MM.1S (cell line): ENCODE results near the gene EXOC4.

Experiments
- DNase-seq: peaks from one replicate; pipeline ENCODE4 v3.0.0-alpha.2; 2015
- H2AFZ ChIP-seq: fragments of 300-600 bp; sonication (generic); 2 replicates; pipeline ENCODE4 v1.6.0; 2016; ENCODE audit warnings: antibody characterized with exemption, low read length
- H3F3A ChIP-seq: fragments of 300-600 bp; sonication (generic); 2 replicates; pipeline ENCODE4 v1.6.1; 2016; ENCODE audit warnings: mild to moderate bottlenecking, antibody characterized with exemption, low read length, moderate library complexity, mixed read lengths; ENCODE audit not compliant: insufficient read depth
- H3K27ac ChIP-seq: fragments of 300-600 bp; sonication (generic); 2 replicates; pipeline ENCODE4 v1.5.1; 2016; ENCODE audit warnings: mild to moderate bottlenecking, low read length
- H3K27me3 ChIP-seq: fragments of 300-600 bp; sonication (generic); replicated peaks from 2 replicates; pipeline ENCODE4 v1.6.0; 2016; ENCODE audit warnings: low read length; ENCODE audit not compliant: insufficient read depth
- H3K36me3 ChIP-seq: fragments of 300-600 bp; sonication (generic); replicated peaks from 2 replicates; pipeline ENCODE4 v1.6.1; 2016; ENCODE audit warnings: mild to moderate bottlenecking, low read length, mixed read lengths; ENCODE audit not compliant: insufficient read depth
- H3K4me1 ChIP-seq: fragments of 300-600 bp; sonication (generic); 2 replicates; pipeline ENCODE4 v1.6.1; 2016; ENCODE audit warnings: low read length, mixed read lengths
- H3K4me2 ChIP-seq: fragments of 300-600 bp; sonication (generic); 2 replicates; pipeline ENCODE4 v1.6.0; 2016; ENCODE audit warnings: low read depth, low read length
- H3K4me3 ChIP-seq: fragments of 300-600 bp; sonication (generic); 2 replicates; pipeline ENCODE4 v1.5.1; 2016; ENCODE audit warnings: low read length, mixed read lengths
- H3K79me2 ChIP-seq: fragments of 300-600 bp; sonication (generic); 2 replicates; pipeline ENCODE4 v1.6.1; 2016; ENCODE audit warnings: mixed run types, low read length, mixed read lengths
- H3K9ac ChIP-seq: fragments of 300-600 bp; sonication (generic); 2 replicates; pipeline ENCODE4 v1.6.1; 2016; ENCODE audit warnings: low read length, mixed read lengths
- H3K9me2 ChIP-seq: fragments of 300-600 bp; sonication (generic); replicated peaks from 2 replicates; pipeline ENCODE4 v1.6.1; 2016; ENCODE audit warnings: mild to moderate bottlenecking, low read length, mixed read lengths; ENCODE audit not compliant: insufficient read depth
- H3K9me3 ChIP-seq: fragments of 300-600 bp; sonication (generic); replicated peaks from 2 replicates; pipeline ENCODE4 v1.6.1; 2016; ENCODE audit warnings: mild to moderate bottlenecking, low read length, mixed read lengths; ENCODE audit not compliant: insufficient read depth
- H4K20me1 ChIP-seq: fragments of 300-600 bp; sonication (generic); 2 replicates; pipeline ENCODE4 v1.6.1; 2016; ENCODE audit warnings: mild to moderate bottlenecking, low read length, moderate library complexity, mixed read lengths; ENCODE audit not compliant: insufficient read depth
- CTCF ChIP-seq: fragments of 300-600 bp; sonication (generic); IDR thresholded peaks from 2 replicates; pipeline ENCODE4 v1.5.1; 2016; ENCODE audit warnings: antibody characterized with exemption, low read length, mixed read lengths
- EZH2 ChIP-seq: fragments of 300-600 bp; sonication (generic); optimal IDR thresholded peaks from 2 replicates; pipeline ENCODE3; 2017; ENCODE audit warnings: low read depth, mild to moderate bottlenecking, antibody characterized with exemption, low read length, mixed read lengths
- EZH2phosphoT487 ChIP-seq: fragments of 300-600 bp; sonication (generic); IDR thresholded peaks from 2 replicates; pipeline ENCODE4 v1.6.1; 2018; ENCODE audit warnings: antibody characterized with exemption, low read length

EXOC4 gene

GRCh38 chr7:133349101-133349500 is 96.2 kb downstream of the EXOC4 start:
- no peak overlapping the region for H3K4me3 ChIP-seq
- peaks cover 34% of the 10 kb centered on the region for H3K79me2 ChIP-seq
- H3K4me1 ChIP-seq = peaks cover 6% of the 10 kb centered on the region; the same call in 1 of the 2 replicates
- no peak overlapping the region for H3K27ac ChIP-seq
- H3K9ac ChIP-seq = no peak overlapping the region
- no peak for TF ChIP-seq CTCF
- peak; percentile 63 for DNase-seq
- no peaks in the 10 kb centered on the region for H3K9me3 ChIP-seq
- H3K9me2 ChIP-seq = no peaks in the 10 kb centered on the region
- no peak overlapping the region for H2AFZ ChIP-seq
- no peaks in the 10 kb centered on the region for H4K20me1 ChIP-seq
- H3F3A ChIP-seq = peaks cover 4% of the 10 kb centered on the region; the same call in 1 of the 2 replicates
- no peaks in the 10 kb centered on the region for H3K27me3 ChIP-seq
- peak overlapping the region; percentile 28; the same call in 1 of the 2 replicates for H3K4me2 ChIP-seq
- no peaks in the 10 kb centered on the region; the same call in 1 of the 2 replicates for H3K36me3 ChIP-seq

GRCh38 chr7:133352430-133352829 is 99.6 kb downstream of the EXOC4 start:
- Histone ChIP-seq H3K79me2 (peaks cover 30% of the 10 kb centered on the region), H3K9ac (no peak overlapping the region), H3K4me3 (no peak overlapping the region), H3K4me2 (no peak overlapping the region), H3K9me2 (no peaks in the 10 kb centered on the region), H3K9me3 (no peaks in the 10 kb centered on the region), H3K36me3 (peaks cover 3% of the 10 kb centered on the region; the same call in 1 of the 2 replicates), H2AFZ (no peak overlapping the region), H3K4me1 (peaks cover 6% of the 10 kb centered on the region; the same call in 1 of the 2 replicates), H4K20me1 (no peaks in the 10 kb centered on the region), H3K27ac (no peak overlapping the region), H3F3A (peaks cover 4% of the 10 kb centered on the region; the same call in 1 of the 2 replicates), H3K27me3 (no peaks in the 10 kb centered on the region)
- no peak for DNase-seq
- TF ChIP-seq EZH2 (no peak), EZH2phosphoT487 (no peak), CTCF (no peak)

- Histone ChIP-seq H4K20me1 (no peaks in the 10 kb centered on the region), H3K4me1 (peaks cover 1% of the 10 kb centered on the region; the same call in 1 of the 2 replicates), H3K4me2 (no peak overlapping the region), H3K4me3 (no peak overlapping the region), H3K79me2 (peaks cover 30% of the 10 kb centered on the region), H2AFZ (no peak overlapping the region), H3K9me3 (no peaks in the 10 kb centered on the region), H3K27ac (no peak overlapping the region), H3F3A (peaks cover under 1% of the 10 kb centered on the region; the same call in 1 of the 2 replicates), H3K9me2 (no peaks in the 10 kb centered on the region), H3K36me3 (peaks cover 3% of the 10 kb centered on the region; the same call in 1 of the 2 replicates), H3K9ac (no peak overlapping the region), H3K27me3 (no peaks in the 10 kb centered on the region)
- DNase-seq = no peak
- TF ChIP-seq EZH2phosphoT487 (no peak), EZH2 (no peak), CTCF (no peak)
Measured at GRCh38 chr7:133353775-133354174, 100.9 kb downstream of the EXOC4 start.
